NOMO-1 treated with DMSO at 0.1 percent for 48 hours (cell line): ENCODE measurements around the gene STAT5A.
"Not testable (repeated sequence)": the region's sequence is repeated elsewhere in the genome, so short reads cannot be mapped to it uniquely, and the experiment has no call there.

ENCODE experiments used
- DNase-seq: peaks from one replicate; lab custom pipeline; 2025; ENCODE audit not compliant: unreplicated experiment; lab: John Stamatoyannopoulos, UW

Gene STAT5A

GRCh38 chr17:42305031-42305330 is 16.7 kb downstream of the STAT5A start:
- not testable (repeated sequence) for DNase-seq

DNA sequence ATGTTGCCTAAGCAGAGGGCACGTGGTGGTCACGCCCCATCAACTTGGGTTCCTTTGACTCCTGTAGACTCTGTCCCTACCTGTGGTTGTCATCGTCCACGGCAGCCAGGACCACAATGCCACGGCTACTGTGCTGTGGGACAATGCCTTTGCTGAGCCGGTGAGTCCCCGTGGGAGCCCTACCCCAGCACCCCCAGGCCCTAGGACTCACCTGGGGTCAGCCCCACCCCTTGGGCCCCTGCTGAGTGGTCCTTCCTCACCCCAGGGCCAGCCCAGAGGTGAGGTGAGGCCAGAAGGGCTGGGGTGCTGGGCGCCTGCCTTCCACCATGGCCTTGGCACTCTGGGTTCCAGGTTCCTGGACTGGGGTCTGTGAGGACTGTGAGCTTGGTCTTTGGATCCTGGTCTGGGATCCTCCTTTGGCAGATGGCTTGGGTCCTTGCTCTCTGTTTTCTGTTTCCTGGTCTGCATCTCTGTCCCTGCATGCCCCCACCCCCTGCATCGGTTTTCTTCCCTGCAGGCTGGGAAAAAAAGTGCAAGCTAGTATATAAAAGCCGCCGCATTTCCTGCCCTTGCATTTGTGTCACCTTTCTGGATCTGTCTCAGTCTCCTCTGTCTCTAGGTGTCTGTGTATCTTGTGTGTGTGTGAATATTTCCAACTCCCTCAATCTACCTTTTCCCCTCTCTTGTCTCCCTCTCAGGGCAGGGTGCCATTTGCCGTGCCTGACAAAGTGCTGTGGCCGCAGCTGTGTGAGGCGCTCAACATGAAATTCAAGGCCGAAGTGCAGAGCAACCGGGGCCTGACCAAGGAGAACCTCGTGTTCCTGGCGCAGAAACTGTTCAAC is 17.5 kb downstream of the STAT5A start:
- no peak for DNase-seq

- no peak for DNase-seq
These were observed 18.0 kb downstream of the STAT5A start for GRCh38 chr17:42306385-42306667.

- DNase-seq, result no peak
These were observed 19.1 kb downstream of the STAT5A start for GRCh38 chr17:42307362-42307927.

GRCh38 chr17:42308446-42308845 is 20.1 kb downstream of the STAT5A start:
- DNase-seq, result no peak

DNA sequence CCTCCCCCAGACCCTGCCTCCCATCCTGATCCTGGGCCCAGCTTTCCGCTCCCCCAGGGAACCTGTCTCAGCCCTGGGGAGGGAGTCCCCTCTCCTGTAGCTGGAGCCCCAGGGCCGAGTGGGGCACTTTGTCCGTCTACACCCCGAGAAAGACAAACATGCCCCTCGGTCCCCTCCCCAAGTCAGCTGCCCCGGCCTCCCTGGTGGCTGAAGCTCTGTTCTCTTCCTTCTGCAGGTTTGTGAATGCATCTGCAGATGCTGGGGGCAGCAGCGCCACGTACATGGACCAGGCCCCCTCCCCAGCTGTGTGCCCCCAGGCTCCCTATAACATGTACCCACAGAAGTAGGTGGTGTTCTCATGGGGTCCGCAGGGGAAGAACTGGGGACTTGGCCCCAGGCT is 20.8 kb downstream of the STAT5A start:
- DNase-seq, result no peak

DNA sequence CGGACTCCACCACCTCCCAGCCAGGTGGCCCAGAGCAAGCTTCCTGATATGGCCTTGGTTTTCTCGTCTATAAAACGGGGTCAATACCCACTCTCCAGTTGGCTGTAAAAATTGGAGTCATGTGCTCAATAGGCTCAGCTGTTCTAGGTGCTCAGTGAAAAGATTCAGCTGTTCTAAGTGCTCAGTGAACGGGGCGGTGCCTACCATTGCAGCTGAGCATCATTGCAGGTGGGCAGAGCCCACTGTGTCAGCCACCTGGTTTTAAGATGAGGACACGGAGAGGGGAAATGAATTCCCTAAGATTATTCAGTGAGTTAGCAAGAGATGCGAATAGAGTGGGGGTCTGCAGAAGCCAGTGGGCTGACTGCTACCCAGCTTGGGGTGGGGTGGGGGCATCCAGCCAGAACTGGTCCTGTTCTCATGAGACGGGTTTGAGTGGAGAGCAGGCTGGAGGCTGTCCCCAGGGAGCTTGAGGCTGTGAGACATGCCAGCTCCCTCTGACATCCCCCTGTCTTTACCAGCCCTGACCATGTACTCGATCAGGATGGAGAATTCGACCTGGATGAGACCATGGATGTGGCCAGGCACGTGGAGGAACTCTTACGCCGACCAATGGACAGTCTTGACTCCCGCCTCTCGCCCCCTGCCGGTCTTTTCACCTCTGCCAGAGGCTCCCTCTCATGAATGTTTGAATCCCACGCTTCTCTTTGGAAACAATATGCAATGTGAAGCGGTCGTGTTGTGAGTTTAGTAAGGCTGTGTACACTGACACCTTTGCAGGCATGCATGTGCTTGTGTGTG is 21.9 kb downstream of the STAT5A start:
- no peak for DNase-seq

- no peak for DNase-seq
These were observed 22.5 kb downstream of the STAT5A start for GRCh38 chr17:42310787-42311215.

- peak; percentile 81 for DNase-seq
These were observed 23.1 kb downstream of the STAT5A start for GRCh38 chr17:42311240-42312034.

- no peak for DNase-seq
These were observed 23.7 kb downstream of the STAT5A start for GRCh38 chr17:42312035-42312284.

GRCh38 chr17:42312285-42313130 is 24.2 kb downstream of the STAT5A start:
- no peak for DNase-seq

DNA sequence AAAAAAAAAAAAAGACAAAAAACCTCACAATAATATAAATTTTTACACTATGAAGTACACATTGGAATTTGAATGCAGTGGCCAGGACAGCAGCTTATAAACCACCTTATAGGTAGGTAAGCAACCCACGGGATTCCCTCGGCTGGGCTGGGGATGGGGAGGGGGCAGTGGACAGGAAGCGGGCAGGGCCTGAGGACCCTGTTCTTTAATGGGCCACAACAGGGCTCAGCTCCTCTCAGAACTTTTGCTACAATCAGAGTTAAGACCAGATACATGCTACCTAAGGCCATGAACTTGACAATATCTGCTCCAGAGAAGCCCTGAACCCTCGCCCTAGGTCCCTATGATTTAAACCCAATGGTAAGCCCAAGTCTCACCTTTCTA is 25.1 kb downstream of the STAT5A start:
- no peak for DNase-seq

DNA sequence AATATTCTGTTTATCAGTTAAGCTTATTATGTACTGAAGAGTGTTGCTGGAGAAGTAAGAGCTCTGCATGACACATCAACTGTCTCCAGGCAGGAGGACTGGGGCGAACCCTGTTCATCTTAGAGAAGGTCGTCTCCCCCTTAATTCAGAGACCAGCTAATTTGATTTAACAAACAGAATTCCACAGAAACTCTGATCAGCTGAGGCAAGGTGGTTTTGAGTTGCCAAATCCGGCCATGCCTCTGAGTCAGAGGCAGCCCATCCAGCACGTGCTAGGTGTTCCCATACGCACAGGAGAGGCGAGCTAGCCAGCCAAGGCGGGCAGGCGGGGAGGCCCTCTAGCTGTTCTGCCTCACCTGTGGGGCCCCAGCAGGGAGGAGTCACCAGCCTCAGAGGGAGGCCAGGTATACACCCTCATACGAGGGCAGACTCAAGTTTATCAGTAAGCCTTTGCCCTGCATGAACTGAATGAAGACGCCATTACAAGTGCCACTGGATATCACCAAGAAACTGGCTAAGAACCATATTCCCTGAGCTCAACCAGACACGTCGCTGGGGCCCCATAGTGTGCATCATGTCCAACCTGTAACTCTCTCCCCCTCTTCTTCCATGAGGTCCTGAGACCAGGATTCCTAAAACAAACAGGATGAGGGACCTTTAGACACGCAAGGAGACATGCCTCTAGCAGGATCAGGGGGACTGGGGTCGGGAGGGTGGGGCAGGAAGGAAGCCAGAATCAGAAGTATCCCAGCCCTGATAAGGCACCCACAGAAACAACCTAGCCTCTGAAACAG is 25.7 kb downstream of the STAT5A start:
- no peak for DNase-seq

- no peak for DNase-seq
These were observed 27.3 kb downstream of the STAT5A start for GRCh38 chr17:42315402-42316156.

DNA sequence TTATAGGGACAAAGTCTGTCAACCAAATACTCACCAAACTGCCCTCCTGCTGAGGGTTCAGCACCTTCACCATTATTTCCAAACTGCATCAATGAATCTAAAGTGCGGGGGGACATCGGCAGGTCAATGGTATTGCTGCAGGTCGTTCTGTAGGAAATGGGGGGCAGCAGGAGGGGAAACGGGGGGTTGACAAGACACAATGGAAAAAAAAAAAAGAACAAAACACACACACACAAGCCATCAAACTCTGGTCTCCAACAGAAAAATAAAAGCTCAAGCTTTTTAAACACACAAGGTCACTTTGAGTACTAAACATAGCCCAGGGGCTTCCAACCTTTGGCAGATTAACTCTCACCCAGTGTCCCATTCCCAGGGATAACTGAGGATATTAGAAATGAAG is 28.5 kb downstream of the STAT5A start:
- no peak for DNase-seq

DNA sequence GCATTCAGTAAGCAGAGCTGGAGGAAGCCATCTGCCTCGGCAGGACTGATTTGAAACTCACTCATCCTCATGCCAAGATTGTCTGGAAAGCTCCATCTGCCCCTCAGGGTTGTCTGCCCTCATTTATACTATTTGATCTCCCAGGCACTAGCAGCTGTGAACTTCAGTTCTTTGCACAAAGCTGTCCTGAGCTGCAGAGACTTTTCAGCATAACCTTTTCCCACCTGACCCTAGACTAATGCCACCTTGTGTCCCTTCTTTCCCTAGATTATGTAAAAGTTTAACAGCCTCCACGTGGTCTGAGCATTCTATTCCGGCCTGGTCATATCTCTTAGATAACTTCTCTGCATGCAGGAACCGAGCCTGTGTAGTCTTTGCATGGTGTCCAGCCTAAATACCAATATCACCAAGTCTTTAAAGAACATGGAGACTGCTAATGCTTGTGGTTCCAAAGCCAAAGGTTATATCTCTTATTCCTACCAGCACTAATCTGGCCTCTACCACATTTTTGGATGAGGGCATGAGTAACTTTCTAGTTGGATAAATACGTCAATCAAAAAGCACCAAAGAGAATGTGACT is 29.1 kb downstream of the STAT5A start:
- no peak for DNase-seq

DNA sequence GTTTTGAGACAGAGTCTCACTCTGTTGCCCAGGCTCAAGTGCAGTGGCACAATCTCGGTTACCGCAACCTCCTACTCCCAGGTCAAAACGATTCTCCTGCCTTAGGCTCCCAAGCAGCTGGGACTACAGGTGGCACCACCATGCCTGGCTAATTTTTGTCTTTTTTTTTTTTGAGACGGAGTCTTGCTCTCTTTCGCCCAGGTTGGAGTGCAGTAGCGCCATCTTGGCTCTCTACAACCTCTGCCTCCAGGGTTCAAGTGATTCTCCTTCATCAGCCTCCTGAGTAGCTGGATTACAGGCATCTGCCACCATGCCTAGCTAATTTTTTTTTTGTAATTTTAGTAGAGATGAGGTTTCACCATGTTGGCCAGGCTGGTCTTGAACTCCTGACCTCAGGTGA is 29.7 kb downstream of the STAT5A start:
- not testable (repeated sequence) for DNase-seq

- no peak for DNase-seq
These were observed 33.3 kb downstream of the STAT5A start for GRCh38 chr17:42321555-42321954.
